ENCODE data around the gene HOMER3. TPM values are rescaled to one million over a fixed set of nuclear protein-coding genes. Genes with fewer than 3 reads are reported as not detected.
"Not testable (repeated sequence)": the region's sequence is repeated elsewhere in the genome, so short reads cannot be mapped to it uniquely, and the experiment has no call there.

The HOMER3 gene
- polyA plus RNA-seq, 12 donors = 46.8 to 83.7 (median 56.3) TPM; not detected in 1

- no peak for DNase-seq
These were observed 36.0 kb downstream of the HOMER3 start for GRCh38 chr19:18905058-18905456.

GRCh38 chr19:18904334-18905057, 36.5 kb downstream of the HOMER3 start:
- no peak for DNase-seq

GRCh38 chr19:18903156-18904037, 37.6 kb downstream of the HOMER3 start:
- DNase-seq = no peak

GRCh38 chr19:18902519-18902918, 38.5 kb downstream of the HOMER3 start:
- DNase-seq = not testable (repeated sequence)

- no peak for DNase-seq
These were observed 39.5 kb downstream of the HOMER3 start for GRCh38 chr19:18901491-18901890.

- DNase-seq = no peak
These were observed 40.1 kb downstream of the HOMER3 start for GRCh38 chr19:18900700-18901481.

- DNase-seq = no peak
These were observed 41.1 kb downstream of the HOMER3 start for GRCh38 chr19:18899624-18900560.

GRCh38 chr19:18898607-18899408, 42.2 kb downstream of the HOMER3 start:
- DNase-seq = no peak

- DNase-seq = no peak
These were observed 42.9 kb downstream of the HOMER3 start for GRCh38 chr19:18898081-18898606.

GRCh38 chr19:18897094-18898029, 43.7 kb downstream of the HOMER3 start:
- no peak for DNase-seq

- no peak for DNase-seq
These were observed 44.6 kb downstream of the HOMER3 start for GRCh38 chr19:18896421-18896841.

- no peak for DNase-seq
These were observed 45.1 kb downstream of the HOMER3 start, which contains the start of gene CERS1 for GRCh38 chr19:18895824-18896341. TSS of gene CERS1 (minus strand) at chr19:18896158. CDS start at chr19:18896072, 86 bp downstream.

- peak; percentile 39 for DNase-seq
These were observed 45.8 kb downstream of the HOMER3 start for GRCh38 chr19:18895038-18895823.

GRCh38 chr19:18894254-18895037, 46.6 kb downstream of the HOMER3 start:
- DNase-seq = peak; percentile 82

GRCh38 chr19:18893587-18894253, 47.3 kb downstream of the HOMER3 start:
- DNase-seq = no peak

Data from muscle of arm (tissue), 12 donors.